GM12801 (cell line): ENCODE data around the gene NR5A2.

ENCODE experiments used
- CTCF ChIP-seq: IDR thresholded peaks from one replicate; pipeline ENCODE4 v1.5.1; 2011; ENCODE audit warnings: control low read depth; ENCODE audit not compliant: insufficient read length; ENCODE audit errors: extremely low read depth

The NR5A2 gene

GRCh38 chr1:200207711-200208126, 180.2 kb downstream of the NR5A2 start:
- TF ChIP-seq CTCF: no peak

- TF ChIP-seq CTCF: no peak
These were observed 183.6 kb downstream of the NR5A2 start for GRCh38 chr1:200211157-200211556.

- no peak for TF ChIP-seq CTCF
These were observed 185.9 kb downstream of the NR5A2 start for GRCh38 chr1:200213392-200213791.

- TF ChIP-seq CTCF: no peak
These were observed 186.4 kb downstream of the NR5A2 start for GRCh38 chr1:200213921-200214320.

GRCh38 chr1:200215350-200215749, 187.8 kb downstream of the NR5A2 start:
- no peak for TF ChIP-seq CTCF

GRCh38 chr1:200217703-200218102, 190.2 kb downstream of the NR5A2 start:
- no peak for TF ChIP-seq CTCF

GRCh38 chr1:200221614-200222282, 194.2 kb downstream of the NR5A2 start:
- no peak for TF ChIP-seq CTCF

- no peak for TF ChIP-seq CTCF
These were observed 195.7 kb downstream of the NR5A2 start for GRCh38 chr1:200223207-200223606.
